ENCODE measurements around the gene ATRIP.
"Not testable (repeated sequence)": the region's sequence is repeated elsewhere in the genome, so short reads cannot be mapped to it uniquely, and the experiment has no call there.

- not testable (repeated sequence) for TF ChIP-seq CTCF, POLR2A, EP300 (IDR thresholded peaks at IDR 0.05)
Measured at GRCh38 chr3:48401434-48401901, 45.1 kb upstream of the ATRIP start.
